Cerebellar cortex (tissue), 1 donor: ENCODE data around the gene PPP1R13B.

Experiments used
- DNase-seq: peaks from one replicate; pipeline ENCODE4 v3.0.0-alpha.2; 2015; ENCODE audit warnings: low spot score

The PPP1R13B gene

DNA sequence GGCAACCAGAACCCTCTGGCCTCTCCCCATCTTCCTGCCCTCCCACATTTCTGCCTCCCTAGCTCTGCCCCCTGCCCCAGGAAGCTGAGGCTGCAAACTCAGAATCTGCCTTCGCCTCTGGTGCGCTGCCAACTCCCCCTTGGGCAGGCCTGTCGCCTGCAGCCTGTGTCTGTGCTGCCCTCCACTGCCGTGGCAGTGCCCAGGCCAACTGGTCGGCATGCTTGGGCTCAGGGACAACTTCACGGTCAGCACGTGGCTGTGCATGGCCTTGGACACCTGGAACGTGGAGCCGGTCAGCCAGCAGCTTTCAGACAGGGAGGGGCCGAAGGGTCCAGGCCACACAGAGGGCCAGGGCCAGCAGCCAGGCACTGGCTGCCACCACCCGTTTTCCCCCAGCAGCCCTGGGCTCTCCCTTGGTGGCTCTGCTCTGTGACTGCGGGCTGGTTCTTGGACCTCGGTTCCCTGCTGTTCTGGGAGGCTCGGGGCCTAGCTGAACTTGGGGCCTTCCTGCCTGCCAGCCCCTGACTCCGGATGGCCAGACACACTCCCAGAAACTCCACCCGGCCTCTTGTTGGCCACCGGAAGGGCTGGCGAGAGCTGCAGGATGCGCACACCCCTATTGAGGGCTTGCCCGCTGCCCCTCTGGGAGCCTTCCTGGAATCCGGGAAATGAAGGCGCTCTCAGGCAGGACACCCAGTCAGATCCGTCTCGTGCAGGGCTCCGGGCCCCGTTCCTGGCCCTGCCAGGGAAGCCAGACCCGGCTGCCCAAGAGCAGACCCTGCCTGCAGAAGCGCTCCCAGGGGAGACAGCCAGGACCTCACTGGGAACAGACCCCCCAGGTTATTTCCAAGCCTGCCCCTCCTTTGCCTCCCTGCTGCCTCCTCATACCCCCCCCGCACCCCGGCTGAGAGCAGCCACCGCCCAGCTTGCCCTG lies 34.2 kb upstream of the PPP1R13B start:
- peak; percentile 51 for DNase-seq

GRCh38 chr14:103880348-103881267 lies 33.2 kb upstream of the PPP1R13B start:
- DNase-seq: peak; percentile 81

- peak; percentile 68 for DNase-seq
These were observed 32.4 kb upstream of the PPP1R13B start for GRCh38 chr14:103879570-103880347.

- DNase-seq: no peak
These were observed 31.8 kb upstream of the PPP1R13B start for GRCh38 chr14:103879118-103879569.

GRCh38 chr14:103878180-103878579 lies 30.8 kb upstream of the PPP1R13B start:
- DNase-seq: no peak

GRCh38 chr14:103875010-103875409 lies 27.6 kb upstream of the PPP1R13B start:
- no peak for DNase-seq

GRCh38 chr14:103872481-103873113 lies 25.2 kb upstream of the PPP1R13B start:
- DNase-seq: no peak

- DNase-seq: peak; percentile 33
These were observed 24.5 kb upstream of the PPP1R13B start for GRCh38 chr14:103871596-103872480.

DNA sequence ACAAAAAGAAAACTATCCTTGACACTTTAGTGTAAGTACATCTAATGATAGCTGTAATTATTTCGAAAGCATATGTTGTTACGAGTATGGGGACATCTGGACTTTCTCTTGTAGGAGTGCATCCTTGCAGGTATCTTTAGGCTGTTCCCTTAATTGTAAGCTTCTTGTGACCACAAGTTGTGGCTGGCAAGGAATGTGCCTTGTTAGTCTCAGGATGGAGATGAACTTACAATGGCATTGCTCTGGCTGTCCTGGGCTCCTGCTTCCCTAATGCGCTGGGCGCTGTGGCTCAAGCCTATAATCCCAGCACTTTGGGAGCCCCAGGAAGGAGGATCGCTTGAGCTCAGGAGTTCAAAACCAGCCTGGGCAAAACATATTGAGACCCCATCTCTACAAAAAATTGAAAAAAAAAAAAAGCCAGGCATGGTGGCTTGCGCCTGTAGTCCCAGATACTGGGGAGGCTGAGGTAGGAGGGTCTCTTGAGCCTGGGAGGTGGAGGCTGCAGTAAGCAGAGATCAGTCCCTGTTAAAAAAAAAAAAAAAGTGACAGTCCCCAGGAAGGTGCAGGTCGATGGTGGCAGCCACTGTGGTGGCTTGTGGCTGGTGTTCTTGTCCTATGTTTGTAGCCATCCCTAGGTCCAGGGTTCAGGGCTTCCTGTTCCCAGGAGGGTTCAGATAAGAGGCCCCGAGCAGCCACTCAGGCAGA lies 23.7 kb upstream of the PPP1R13B start:
- no peak for DNase-seq

GRCh38 chr14:103870144-103870876 lies 22.9 kb upstream of the PPP1R13B start:
- DNase-seq: no peak

- DNase-seq: no peak
These were observed 22.2 kb upstream of the PPP1R13B start for GRCh38 chr14:103869406-103870143.

DNA sequence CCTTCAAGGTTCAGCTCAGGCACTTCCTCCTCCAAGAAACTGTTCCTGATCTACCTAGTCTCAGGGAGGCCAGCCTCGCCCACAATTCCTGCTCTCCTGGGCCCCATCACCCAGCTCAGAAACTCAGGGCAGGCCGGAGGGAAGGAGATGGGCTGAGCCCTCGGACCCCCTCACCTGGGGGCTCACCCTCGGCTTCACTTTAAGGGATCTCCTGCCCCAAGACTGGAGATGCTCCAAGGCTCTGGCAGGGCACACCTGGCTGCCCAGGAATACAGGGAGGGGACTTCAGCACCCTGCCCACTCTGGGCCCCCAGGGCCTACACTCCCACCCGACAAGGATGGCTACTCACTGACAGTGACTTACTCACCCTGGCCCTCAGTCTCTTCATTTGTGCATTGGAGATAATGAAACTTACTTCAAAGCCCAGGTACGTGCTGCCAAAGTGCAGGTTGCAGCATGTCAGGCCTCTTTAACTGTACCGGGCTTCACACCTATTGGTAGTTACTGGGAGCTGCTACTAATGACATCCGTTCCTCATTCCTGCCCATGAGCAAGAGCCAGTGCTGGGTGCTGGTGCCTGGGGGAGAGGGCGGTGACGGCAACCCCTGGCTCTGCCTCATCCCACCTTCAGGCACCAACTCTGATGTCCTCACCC lies 21.0 kb upstream of the PPP1R13B start:
- no peak for DNase-seq

DNA sequence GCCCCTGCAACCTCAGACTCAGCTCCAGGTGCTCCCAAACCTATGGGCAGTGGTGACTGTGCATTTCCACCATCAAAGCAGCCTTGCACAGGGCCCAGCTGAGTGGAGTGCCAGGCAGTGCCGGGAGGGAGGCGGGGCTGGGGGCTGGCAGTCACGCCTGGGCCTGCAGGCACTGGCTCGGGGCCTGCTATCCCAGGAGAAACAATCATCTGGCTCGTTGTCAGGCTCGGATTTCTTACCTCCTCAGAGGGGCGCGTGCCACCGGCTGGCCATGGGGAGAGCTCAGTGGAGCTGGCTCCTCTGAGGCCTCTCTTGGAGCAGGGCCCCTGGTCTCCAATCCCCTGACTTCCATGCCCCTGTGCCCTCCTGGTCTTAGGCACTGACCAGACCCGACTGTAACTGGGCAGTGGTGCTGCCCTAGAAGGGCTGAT lies 20.2 kb upstream of the PPP1R13B start:
- peak; percentile 51 for DNase-seq

GRCh38 chr14:103867020-103867419 lies 19.6 kb upstream of the PPP1R13B start:
- DNase-seq: no peak

DNA sequence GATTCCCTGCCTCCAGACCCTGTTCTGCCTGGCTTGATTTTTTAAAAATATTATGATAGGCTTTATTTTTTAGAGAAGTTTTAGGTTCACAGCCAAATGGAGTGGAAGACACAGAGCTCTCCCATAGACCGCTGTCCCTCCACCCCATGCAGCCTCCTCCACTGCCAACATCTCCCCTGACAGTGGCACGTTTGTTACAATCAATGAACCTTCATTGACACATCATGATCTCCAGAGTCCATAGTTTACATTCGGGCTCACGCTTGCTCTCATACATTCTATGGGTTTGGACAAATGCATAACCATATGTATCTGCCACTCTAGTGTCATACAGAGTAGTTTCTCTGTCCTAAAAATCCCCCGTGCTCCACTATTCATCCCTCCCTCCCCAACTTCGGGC lies 15.9 kb upstream of the PPP1R13B start:
- DNase-seq: no peak

GRCh38 chr14:103862393-103862782 lies 15.0 kb upstream of the PPP1R13B start:
- no peak for DNase-seq
